A673 (cell line): ENCODE measurements around the gene MAGI1.

ENCODE experiments used
- EZH2 ChIP-seq: fragments of 200-600 bp; sonication (generic); IDR thresholded peaks from 2 replicates; pipeline ENCODE4 v1.6.1; 2017; ENCODE audit warnings: borderline replicate concordance, low read depth, mild to moderate bottlenecking, mixed read lengths, antibody characterized with exemption, low read length; ENCODE audit not compliant: poor library complexity, severe bottlenecking
- TF ChIP-seq, protein P1 (sequence below): fragments of 300-800, 200-600 bp; sonication (generic); conservative IDR thresholded peaks from 2 replicates; pipeline ENCODE4 v1.5.1; 2017; ENCODE audit warnings: low read depth, mild to moderate bottlenecking, antibody characterized with exemption, low read length, moderate library complexity, mixed read lengths

DNA sequence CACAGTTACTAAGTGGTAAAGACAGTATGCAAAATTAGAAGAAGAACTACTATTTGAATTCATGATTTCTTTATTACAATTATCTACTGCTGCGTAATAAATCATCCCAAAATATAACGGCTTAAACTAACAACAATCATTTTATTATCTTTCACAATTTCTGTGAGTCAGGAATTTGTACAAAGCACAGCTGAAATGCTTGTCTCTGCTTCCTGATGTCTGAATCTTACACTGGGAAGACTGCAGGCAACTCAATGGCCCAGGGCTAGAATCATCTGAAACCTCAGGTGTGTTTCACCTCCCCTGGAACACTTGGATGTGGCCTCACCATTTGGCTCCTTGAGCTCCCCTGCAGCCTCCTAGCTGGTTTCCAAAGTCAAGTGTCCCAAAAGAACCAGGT is 145.1 kb downstream of the MAGI1 start:
- TF ChIP-seq, protein P1, sequence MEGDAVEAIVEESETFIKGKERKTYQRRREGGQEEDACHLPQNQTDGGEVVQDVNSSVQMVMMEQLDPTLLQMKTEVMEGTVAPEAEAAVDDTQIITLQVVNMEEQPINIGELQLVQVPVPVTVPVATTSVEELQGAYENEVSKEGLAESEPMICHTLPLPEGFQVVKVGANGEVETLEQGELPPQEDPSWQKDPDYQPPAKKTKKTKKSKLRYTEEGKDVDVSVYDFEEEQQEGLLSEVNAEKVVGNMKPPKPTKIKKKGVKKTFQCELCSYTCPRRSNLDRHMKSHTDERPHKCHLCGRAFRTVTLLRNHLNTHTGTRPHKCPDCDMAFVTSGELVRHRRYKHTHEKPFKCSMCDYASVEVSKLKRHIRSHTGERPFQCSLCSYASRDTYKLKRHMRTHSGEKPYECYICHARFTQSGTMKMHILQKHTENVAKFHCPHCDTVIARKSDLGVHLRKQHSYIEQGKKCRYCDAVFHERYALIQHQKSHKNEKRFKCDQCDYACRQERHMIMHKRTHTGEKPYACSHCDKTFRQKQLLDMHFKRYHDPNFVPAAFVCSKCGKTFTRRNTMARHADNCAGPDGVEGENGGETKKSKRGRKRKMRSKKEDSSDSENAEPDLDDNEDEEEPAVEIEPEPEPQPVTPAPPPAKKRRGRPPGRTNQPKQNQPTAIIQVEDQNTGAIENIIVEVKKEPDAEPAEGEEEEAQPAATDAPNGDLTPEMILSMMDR: no peak
- no peak for TF ChIP-seq EZH2
